Parathyroid adenoma (tissue), 2 donors: ENCODE results near the gene SAPCD2.
"Not testable (repeated sequence)": the region's sequence is repeated elsewhere in the genome, so short reads cannot be mapped to it uniquely, and the experiment has no call there.

ENCODE experiments used
- H2AFZ ChIP-seq: fragments of 300-600 bp; sonication (generic); one replicate; pipeline ENCODE4 v1.7.0; 2017; ENCODE audit warnings: antibody characterized with exemption, mild to moderate bottlenecking
- H3K27ac ChIP-seq: fragments of 300-600 bp; sonication (generic); one replicate; pipeline ENCODE4 v1.7.0; 2017
- H3K27me3 ChIP-seq: fragments of 300-600 bp; sonication (generic); one replicate; pipeline ENCODE4 v1.7.0; 2017; ENCODE audit warnings: low read length; ENCODE audit not compliant: control insufficient read depth, insufficient read depth
- H3K36me3 ChIP-seq: fragments of 300-600 bp; sonication (generic); one replicate; pipeline ENCODE4 v1.7.0; 2017; ENCODE audit warnings: low read length; ENCODE audit not compliant: control insufficient read depth, insufficient read depth
- H3K4me1 ChIP-seq: fragments of 300-600 bp; sonication (generic); one replicate; pipeline ENCODE4 v1.7.0; 2017; ENCODE audit warnings: control low read depth
- H3K4me2 ChIP-seq: fragments of 300-600 bp; sonication (generic); one replicate; pipeline ENCODE4 v1.7.0; 2017; ENCODE audit warnings: low read length
- H3K4me3 ChIP-seq: fragments of 300-600 bp; sonication (generic); one replicate; pipeline ENCODE4 v1.7.0; 2017; ENCODE audit warnings: low read depth, low read length
- H3K79me2 ChIP-seq: fragments of 300-600 bp; sonication (generic); one replicate; pipeline ENCODE4 v1.7.0; 2017; ENCODE audit warnings: control low read depth
- H3K9ac ChIP-seq: fragments of 300-600 bp; sonication (generic); one replicate; pipeline ENCODE4 v1.7.0; 2017; ENCODE audit warnings: mild to moderate bottlenecking
- H3K9me3 ChIP-seq: fragments of 300-600 bp; sonication (generic); one replicate; pipeline ENCODE4 v1.7.0; 2017; ENCODE audit warnings: low read length; ENCODE audit not compliant: control insufficient read depth
- TF ChIP-seq, protein P1 (sequence below): fragments of 300-600 bp; sonication (generic); IDR thresholded peaks from one replicate; pipeline ENCODE4 v1.7.0; 2017; ENCODE audit warnings: antibody characterized with exemption, mild to moderate bottlenecking
- donor health status: primary hyperparathyroidism.

Gene SAPCD2

DNA sequence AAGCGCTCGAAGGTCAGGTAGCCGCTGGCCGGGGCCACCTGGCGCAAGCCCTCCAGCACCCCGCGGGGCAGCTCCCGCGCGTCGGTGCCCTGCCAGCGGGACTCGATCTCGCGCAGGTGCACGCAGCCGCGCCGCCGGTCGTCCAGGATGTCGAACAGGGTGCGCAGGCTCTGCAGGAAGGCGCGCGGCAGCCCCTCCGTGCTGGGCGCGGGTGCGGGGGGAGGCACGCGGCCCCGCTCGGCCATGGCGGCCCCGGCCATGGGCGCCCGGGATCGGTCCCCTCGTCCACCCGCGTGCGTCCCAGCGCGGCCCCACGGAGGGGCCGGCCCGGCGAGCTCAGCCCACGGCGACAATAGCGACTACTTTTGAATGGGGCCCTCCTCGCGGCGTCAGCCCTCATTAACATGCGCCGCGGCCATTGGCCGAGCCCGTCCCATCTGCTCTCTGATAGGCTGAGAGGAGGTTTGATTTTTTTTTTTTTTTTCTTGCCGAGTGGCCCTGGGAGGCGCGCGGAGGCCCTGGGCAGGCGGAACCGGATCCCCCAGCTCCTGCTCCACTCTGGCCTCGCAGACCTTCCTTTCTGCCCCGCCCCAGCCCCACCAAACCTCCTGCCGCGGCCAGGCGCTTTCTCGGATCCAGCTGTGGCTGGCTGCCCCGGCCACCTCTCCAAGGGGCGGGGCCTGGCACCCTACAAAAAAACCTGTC is at the start of gene SAPCD2:
Gene SAPCD2, minus strand, starts transcription at position 357 of the 705 bp plus-strand sequence. Its CDS starts 97 bp downstream, at position 260.
- H3K4me1 ChIP-seq: peaks cover 2% of the 10 kb centered on the region
- H3K9ac ChIP-seq: no peak within 1 kb of the TSS
- H3K4me3 ChIP-seq: peak within 1 kb of the TSS; percentile 56
- H3K4me2 ChIP-seq: peak within 1 kb of the TSS; percentile 83
- no peaks in the 10 kb centered on the region for H3K36me3 ChIP-seq
- peak within 1 kb of the TSS; percentile 75 for H2AFZ ChIP-seq
- TF ChIP-seq, protein P1, sequence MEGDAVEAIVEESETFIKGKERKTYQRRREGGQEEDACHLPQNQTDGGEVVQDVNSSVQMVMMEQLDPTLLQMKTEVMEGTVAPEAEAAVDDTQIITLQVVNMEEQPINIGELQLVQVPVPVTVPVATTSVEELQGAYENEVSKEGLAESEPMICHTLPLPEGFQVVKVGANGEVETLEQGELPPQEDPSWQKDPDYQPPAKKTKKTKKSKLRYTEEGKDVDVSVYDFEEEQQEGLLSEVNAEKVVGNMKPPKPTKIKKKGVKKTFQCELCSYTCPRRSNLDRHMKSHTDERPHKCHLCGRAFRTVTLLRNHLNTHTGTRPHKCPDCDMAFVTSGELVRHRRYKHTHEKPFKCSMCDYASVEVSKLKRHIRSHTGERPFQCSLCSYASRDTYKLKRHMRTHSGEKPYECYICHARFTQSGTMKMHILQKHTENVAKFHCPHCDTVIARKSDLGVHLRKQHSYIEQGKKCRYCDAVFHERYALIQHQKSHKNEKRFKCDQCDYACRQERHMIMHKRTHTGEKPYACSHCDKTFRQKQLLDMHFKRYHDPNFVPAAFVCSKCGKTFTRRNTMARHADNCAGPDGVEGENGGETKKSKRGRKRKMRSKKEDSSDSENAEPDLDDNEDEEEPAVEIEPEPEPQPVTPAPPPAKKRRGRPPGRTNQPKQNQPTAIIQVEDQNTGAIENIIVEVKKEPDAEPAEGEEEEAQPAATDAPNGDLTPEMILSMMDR: no peak
- H3K27ac ChIP-seq: peak within 1 kb of the TSS; percentile 68
- H3K79me2 ChIP-seq: no peaks in the 10 kb centered on the region
- H3K27me3 ChIP-seq: no peaks in the 10 kb centered on the region
- no peaks in the 10 kb centered on the region for H3K9me3 ChIP-seq

- not testable (repeated sequence) for H3K79me2 ChIP-seq, H3K36me3 ChIP-seq, H2AFZ ChIP-seq, H3K27me3 ChIP-seq, H3K9me3 ChIP-seq, H3K4me3 ChIP-seq, H3K4me1 ChIP-seq, H3K27ac ChIP-seq, H3K4me2 ChIP-seq, H3K9ac ChIP-seq
Measured at GRCh38 chr9:137118092-137118603, 47.8 kb upstream of the SAPCD2 start.

DNA sequence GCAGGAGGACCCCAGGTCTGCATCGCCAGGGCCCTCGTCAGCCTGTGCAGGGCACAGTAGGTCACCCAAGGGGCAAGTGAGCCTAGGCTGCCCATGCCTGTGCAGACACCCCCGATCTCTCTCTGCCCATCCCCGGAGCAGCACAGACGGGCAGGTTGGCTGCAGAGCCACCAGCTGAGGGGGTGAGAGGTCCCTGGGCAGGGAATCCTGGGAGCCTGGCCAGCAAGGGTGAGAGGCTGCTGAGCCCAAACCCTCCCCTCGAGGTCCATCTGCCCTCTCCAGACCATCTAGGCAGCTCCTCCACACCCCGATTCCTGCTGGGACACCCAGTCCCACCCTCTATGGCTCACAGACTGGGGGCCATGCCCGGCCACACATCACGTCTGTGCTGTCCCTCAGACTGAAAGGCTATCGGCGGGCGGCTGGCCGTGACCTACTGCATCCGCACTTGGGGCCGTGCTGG is 46.9 kb upstream of the SAPCD2 start:
- Histone ChIP-seq H2AFZ (no peak overlapping the region), H3K27me3 (no peaks in the 10 kb centered on the region), H3K27ac (no peak overlapping the region), H3K4me2 (no peak overlapping the region), H3K36me3 (no peaks in the 10 kb centered on the region), H3K4me1 (peaks cover 3% of the 10 kb centered on the region), H3K9me3 (no peaks in the 10 kb centered on the region), H3K79me2 (no peaks in the 10 kb centered on the region), H3K9ac (no peak overlapping the region), H3K4me3 (no peak overlapping the region)
- TF ChIP-seq, protein P1: no peak

- peaks cover 3% of the 10 kb centered on the region for H3K4me1 ChIP-seq
- TF ChIP-seq, protein P1: no peak
- no peak overlapping the region for H2AFZ ChIP-seq
- H3K9ac ChIP-seq: no peak overlapping the region
- H3K27ac ChIP-seq: no peak overlapping the region
- no peaks in the 10 kb centered on the region for H3K36me3 ChIP-seq
- no peaks in the 10 kb centered on the region for H3K27me3 ChIP-seq
- H3K9me3 ChIP-seq: no peaks in the 10 kb centered on the region
- no peak overlapping the region for H3K4me2 ChIP-seq
- H3K4me3 ChIP-seq: no peak overlapping the region
- H3K79me2 ChIP-seq: no peaks in the 10 kb centered on the region
Measured at GRCh38 chr9:137116728-137117127, 46.4 kb upstream of the SAPCD2 start.

GRCh38 chr9:137116027-137116507 is 45.7 kb upstream of the SAPCD2 start:
- Histone ChIP-seq H3K9ac (no peak overlapping the region), H3K36me3 (no peaks in the 10 kb centered on the region), H3K4me1 (peaks cover 3% of the 10 kb centered on the region), H3K4me2 (no peak overlapping the region), H3K27ac (no peak overlapping the region), H2AFZ (no peak overlapping the region), H3K4me3 (no peak overlapping the region), H3K9me3 (no peaks in the 10 kb centered on the region), H3K27me3 (no peaks in the 10 kb centered on the region), H3K79me2 (no peaks in the 10 kb centered on the region)
- TF ChIP-seq, protein P1: no peak
